Ovary (tissue), 3 donors: Measurements from ENCODE around the gene PCDHA3.

Source experiments
- CTCF ChIP-seq, 3 donors: fragments of 450-650 bp in 2 of 3; fragments of 200-600 bp in 1 of 3; IDR thresholded peaks; one replicate each; pipeline versions ENCODE4 v1.5.1 to v1.8.0; 2016 to 2022; ENCODE audit warnings: antibody characterized with exemption in 3 of 3, mild to moderate bottlenecking in 1 of 3
- EP300 ChIP-seq: sonication (generic); formaldehyde crosslinking; IDR thresholded peaks from one replicate; pipeline ENCODE4 v1.6.1; 2017; ENCODE audit warnings: antibody characterized with exemption
- POLR2A ChIP-seq: fragments of 450-650 bp; IDR thresholded peaks from one replicate; pipeline ENCODE4 v1.6.1; 2017; ENCODE audit warnings: antibody characterized with exemption, mild to moderate bottlenecking, moderate library complexity
- donor health status: DM: no; HTN: no; CAD: no.

GRCh38 chr5:140827704-140828361, 27.0 kb downstream of the PCDHA3 start, which contains the start of gene PCDHA6:
- no peak for TF ChIP-seq CTCF (IDR thresholded peaks at IDR 0.05)
- TF ChIP-seq POLR2A, result no peak
- TF ChIP-seq EP300, result no peak
